GM12875 (cell line): ENCODE measurements around the gene PSMG4.

Experiments used
- H3K4me3 ChIP-seq: one replicate; pipeline ENCODE4 v1.5.1; 2011; ENCODE audit warnings: low read depth, low read length, control low read depth
- TF ChIP-seq, protein P1 (sequence below): IDR thresholded peaks from 2 replicates; pipeline ENCODE4 v1.5.1; 2011; ENCODE audit warnings: low read depth, mild to moderate bottlenecking, control low read depth, inconsistent platforms, low read length, moderate library complexity, borderline replicate concordance; ENCODE audit not compliant: insufficient read depth

Gene PSMG4

GRCh38 chr6:3316331-3316730 lies 57.6 kb downstream of the PSMG4 start:
- TF ChIP-seq, protein P1, sequence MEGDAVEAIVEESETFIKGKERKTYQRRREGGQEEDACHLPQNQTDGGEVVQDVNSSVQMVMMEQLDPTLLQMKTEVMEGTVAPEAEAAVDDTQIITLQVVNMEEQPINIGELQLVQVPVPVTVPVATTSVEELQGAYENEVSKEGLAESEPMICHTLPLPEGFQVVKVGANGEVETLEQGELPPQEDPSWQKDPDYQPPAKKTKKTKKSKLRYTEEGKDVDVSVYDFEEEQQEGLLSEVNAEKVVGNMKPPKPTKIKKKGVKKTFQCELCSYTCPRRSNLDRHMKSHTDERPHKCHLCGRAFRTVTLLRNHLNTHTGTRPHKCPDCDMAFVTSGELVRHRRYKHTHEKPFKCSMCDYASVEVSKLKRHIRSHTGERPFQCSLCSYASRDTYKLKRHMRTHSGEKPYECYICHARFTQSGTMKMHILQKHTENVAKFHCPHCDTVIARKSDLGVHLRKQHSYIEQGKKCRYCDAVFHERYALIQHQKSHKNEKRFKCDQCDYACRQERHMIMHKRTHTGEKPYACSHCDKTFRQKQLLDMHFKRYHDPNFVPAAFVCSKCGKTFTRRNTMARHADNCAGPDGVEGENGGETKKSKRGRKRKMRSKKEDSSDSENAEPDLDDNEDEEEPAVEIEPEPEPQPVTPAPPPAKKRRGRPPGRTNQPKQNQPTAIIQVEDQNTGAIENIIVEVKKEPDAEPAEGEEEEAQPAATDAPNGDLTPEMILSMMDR = no peak
- no peak overlapping the region for H3K4me3 ChIP-seq

DNA sequence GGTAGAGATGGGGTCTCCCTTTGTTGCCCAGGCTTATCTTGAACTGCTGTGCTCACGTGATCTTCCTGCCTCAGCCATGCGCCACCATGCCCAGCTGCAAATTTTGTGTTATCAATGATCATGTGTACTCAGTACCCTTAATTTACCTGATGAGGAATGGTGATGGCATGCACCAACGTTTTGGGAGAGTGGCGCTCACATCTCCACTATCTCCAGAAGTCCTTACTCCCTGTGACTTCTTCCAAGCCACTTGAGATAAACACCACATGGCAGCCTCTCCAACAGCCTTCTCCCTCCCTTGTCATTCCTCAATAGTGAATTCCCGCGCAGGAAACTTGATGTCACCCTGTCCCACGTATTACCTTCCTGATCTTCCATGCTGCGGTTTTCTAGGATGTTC lies 58.1 kb downstream of the PSMG4 start:
- TF ChIP-seq, protein P1 = no peak
- no peak overlapping the region for H3K4me3 ChIP-seq
